GM23338 (cell line): ENCODE data around the gene KRT15. TPM values are rescaled to one million over a fixed set of nuclear protein-coding genes. Genes with fewer than 3 reads are reported as not detected.
A peak's percentile ranks its signal among the peaks of the same experiment; 100 is the strongest.

Source experiments
- ATAC-seq: fragments of 200-7000 bp; cut with Tn5 transposase; 3 replicates; pipeline ENCODE4 v1.9.1; 2020
- DNase-seq: peaks from one replicate; pipeline ENCODE4 v3.0.0-alpha.2; 2015; ENCODE audit warnings: low spot score
- H2AFZ ChIP-seq: fragments of 200-600 bp; sonication (generic); 2 replicates; pipeline ENCODE4 v1.8.0; 2016; ENCODE audit warnings: antibody characterized with exemption, mild to moderate bottlenecking, moderate library complexity
- H3F3A ChIP-seq: fragments of 200-600 bp; sonication (generic); replicated peaks from 2 replicates; pipeline ENCODE4 v1.8.0; 2017; ENCODE audit warnings: antibody characterized with exemption, mixed run types, low read depth
- H3K27ac ChIP-seq: fragments of 200-600 bp; sonication (generic); 2 replicates; pipeline ENCODE4 v1.6.1; 2016; ENCODE audit warnings: low read depth
- H3K27me3 ChIP-seq: fragments of 200-600 bp; sonication (generic); 2 replicates; pipeline ENCODE4 v1.8.0; 2016; ENCODE audit warnings: mild to moderate bottlenecking, mixed run types, moderate library complexity; ENCODE audit not compliant: insufficient read depth
- H3K36me3 ChIP-seq: fragments of 200-600 bp; sonication (generic); 2 replicates; pipeline ENCODE4 v1.8.0; 2016; ENCODE audit warnings: mild to moderate bottlenecking; ENCODE audit not compliant: insufficient read depth
- H3K4me1 ChIP-seq: fragments of 200-600 bp; sonication (generic); 2 replicates; pipeline ENCODE4 v1.8.0; 2016; ENCODE audit warnings: mild to moderate bottlenecking, moderate library complexity; ENCODE audit not compliant: insufficient read depth
- H3K4me2 ChIP-seq: fragments of 200-600 bp; sonication (generic); 2 replicates; pipeline ENCODE4 v1.7.1; 2017; ENCODE audit warnings: mixed run types
- H3K4me3 ChIP-seq: fragments of 200-600 bp; sonication (generic); 2 replicates; pipeline ENCODE4 v1.6.1; 2016; ENCODE audit warnings: mixed run types
- H3K79me2 ChIP-seq: fragments of 200-600 bp; sonication (generic); replicated peaks from 2 replicates; pipeline ENCODE4 v1.8.0; 2017; ENCODE audit warnings: mild to moderate bottlenecking; ENCODE audit not compliant: insufficient read depth
- H3K9me2 ChIP-seq: fragments of 200-600 bp; sonication (generic); 2 replicates; pipeline ENCODE4 v1.8.0; 2017; ENCODE audit not compliant: insufficient read depth
- H4K20me1 ChIP-seq: fragments of 200-600 bp; sonication (generic); replicated peaks from 2 replicates; pipeline ENCODE4 v1.8.0; 2017; ENCODE audit warnings: mild to moderate bottlenecking; ENCODE audit not compliant: insufficient read depth
- H3K27ac Mint-ChIP-seq: 2 replicates; pipeline ENCODE4 v1.8.0; 2020; ENCODE audit warnings: inconsistent platforms, mild to moderate bottlenecking, moderate library complexity, mixed read lengths
- H3K27me3 Mint-ChIP-seq: 3 replicates; pipeline ENCODE4 v1.8.0; 2022; ENCODE audit warnings: low read depth, mild to moderate bottlenecking, moderate library complexity, mixed read lengths, inconsistent platforms; ENCODE audit not compliant: insufficient read depth, poor library complexity
- H3K36me3 Mint-ChIP-seq: 3 replicates; pipeline ENCODE4 v1.8.0; 2021; ENCODE audit warnings: low read depth, mild to moderate bottlenecking, inconsistent platforms, moderate library complexity, mixed read lengths
- H3K4me1 Mint-ChIP-seq: 3 replicates; pipeline ENCODE4 v1.8.0; 2020; ENCODE audit warnings: mild to moderate bottlenecking, inconsistent platforms, mixed read lengths
- H3K4me3 Mint-ChIP-seq: 3 replicates; pipeline ENCODE4 v1.8.0; 2021; ENCODE audit warnings: moderate library complexity, mild to moderate bottlenecking, inconsistent platforms, mixed read lengths
- H3K9me3 Mint-ChIP-seq: 3 replicates; pipeline ENCODE4 v1.8.0; 2020; ENCODE audit warnings: moderate library complexity, mild to moderate bottlenecking, inconsistent platforms, mixed read lengths
- CREB1 ChIP-seq: fragments of 250-450 bp; sonication (Bioruptor Pico); IDR thresholded peaks from 2 replicates; pipeline ENCODE4 v1.5.0; 2020; ENCODE audit warnings: low read depth, mild to moderate bottlenecking, moderate library complexity
- CTCF ChIP-seq, 2 experiments: fragments of 200-600 bp in 1 of 2; sonication (generic) in 1 of 2; conservative IDR thresholded peaks; 2 replicates each; pipeline versions ENCODE4 v1.5.1 to v1.6.1; 2016 to 2017; ENCODE audit warnings: antibody characterized with exemption in 2 of 2, low read depth in 2 of 2, mild to moderate bottlenecking in 2 of 2, moderate library complexity in 1 of 2
- ETS1 ChIP-seq: IDR thresholded peaks from 2 replicates; pipeline ENCODE4 v1.6.1; 2016; ENCODE audit warnings: antibody characterized with exemption
- EZH2 ChIP-seq: fragments of 200-600 bp; sonication (generic); IDR thresholded peaks from one replicate; pipeline ENCODE4 v1.8.0; 2017; ENCODE audit warnings: antibody characterized with exemption, mild to moderate bottlenecking, low read depth; ENCODE audit not compliant: unreplicated experiment
- EZH2phosphoT487 ChIP-seq: fragments of 200-600 bp; sonication (generic); IDR thresholded peaks from one replicate; pipeline ENCODE4 v1.8.1; 2018; ENCODE audit warnings: antibody characterized with exemption; ENCODE audit not compliant: unreplicated experiment
- JUNB ChIP-seq: IDR thresholded peaks from one replicate; pipeline ENCODE4 v1.6.1; 2016; ENCODE audit warnings: antibody characterized with exemption; ENCODE audit not compliant: unreplicated experiment
- NANOG ChIP-seq: IDR thresholded peaks from 2 replicates; pipeline ENCODE4 v1.6.1; 2016; ENCODE audit warnings: antibody characterized with exemption, borderline replicate concordance
- POLR2AphosphoS5 ChIP-seq: IDR thresholded peaks from 2 replicates; pipeline ENCODE4 v1.6.1; 2016; ENCODE audit warnings: antibody characterized with exemption, low read depth
- STAT1 ChIP-seq: IDR thresholded peaks from one replicate; pipeline ENCODE4 v1.6.1; 2016; ENCODE audit warnings: antibody characterized with exemption; ENCODE audit not compliant: unreplicated experiment
- ZNF114 ChIP-seq: fragments of 250-450 bp; sonication (Bioruptor Pico); IDR thresholded peaks from 2 replicates; pipeline ENCODE4 v1.5.0; 2020; ENCODE audit warnings: mild to moderate bottlenecking, moderate library complexity
- ZNF331 ChIP-seq: fragments of 250-450 bp; sonication (Bioruptor Pico); IDR thresholded peaks from 2 replicates; pipeline ENCODE4 v1.5.0; 2020; ENCODE audit warnings: low read depth, mild to moderate bottlenecking, moderate library complexity
- ZNF462 ChIP-seq: fragments of 250-450 bp; sonication (Bioruptor Pico); IDR thresholded peaks from 2 replicates; pipeline ENCODE4 v1.5.0; 2020; ENCODE audit warnings: mild to moderate bottlenecking, moderate library complexity
- polyA plus RNA-seq: library from polyadenylated mRNA; unstranded; fragments of >200 nt; fragmentation: Nextera tagmentation; extraction: Ambion mirVana; gene quantifications from 2 replicates; pipeline ENCODE4 v1.2.1, GENCODE V29; 2016
- total RNA-seq: library from RNA; depleted of rRNA; stranded (reverse); fragments of >200 nt; shearing (Covaris generic); gene quantifications from 2 replicates; pipeline ENCODE4 v1.2.3, GENCODE V29; 2014

Gene KRT15
- total and polyA plus RNA-seq, 2 experiments from 2014 or later, result 0.03 TPM; not detected in 1

GRCh38 chr17:41547921-41548843, 29.5 kb upstream of the KRT15 start:
- Histone ChIP-seq H3K4me2 (peak overlapping the region; percentile 73), H3K79me2 (no peaks in the 10 kb centered on the region), H3K27me3 (no peaks in the 10 kb centered on the region), H3K36me3 (no peaks in the 10 kb centered on the region), H4K20me1 (no peaks in the 10 kb centered on the region), H3F3A (no peaks in the 10 kb centered on the region), H3K4me1 (peaks cover 16% of the 10 kb centered on the region), H3K9me2 (no peaks in the 10 kb centered on the region), H3K4me3 (peak overlapping the region; percentile 48; the same call in 1 of the 2 replicates), H2AFZ (peak overlapping the region; percentile 96; the same call in 1 of the 2 replicates), H3K27ac (no peak overlapping the region)
- DNase-seq (no peak), ATAC-seq (no peak)
- H3K36me3 Mint-ChIP-seq, result no peaks in the 10 kb centered on the region
- TF ChIP-seq NANOG, result no peak
- no peak for TF ChIP-seq ZNF462
- TF ChIP-seq EZH2, result no peak
- TF ChIP-seq STAT1, result no peak
- no peak for TF ChIP-seq ETS1
- no peak for TF ChIP-seq ZNF331 (CRISPR knock-in tag)
- TF ChIP-seq ZNF114 (CRISPR knock-in tag), result no peak
- no peak for TF ChIP-seq EZH2phosphoT487
- TF ChIP-seq POLR2AphosphoS5, result no peak
- no peak for TF ChIP-seq JUNB
- TF ChIP-seq CREB1 (CRISPR knock-in tag), result no peak
- no peak for TF ChIP-seq CTCF (conservative IDR thresholded peaks at IDR 0.05; ENCODE audit: low read depth in 2 of 2)
- peaks cover 29% of the 10 kb centered on the region for H3K27me3 Mint-ChIP-seq
- 0 out of 3 replicates have a peak overlapping the region, but pooled peaks have one; percentile 33 for H3K4me3 Mint-ChIP-seq
- peaks cover 7% of the 10 kb centered on the region for H3K9me3 Mint-ChIP-seq
- H3K4me1 Mint-ChIP-seq, result peaks cover 22% of the 10 kb centered on the region
- no peak overlapping the region for H3K27ac Mint-ChIP-seq
